IPS DF 6.9 (cell line): ENCODE measurements around the gene ZNF688.

Experiments
- DNase-seq: peaks from one replicate; pipeline ENCODE4 v3.0.0-alpha.2; 2013; ENCODE audit warnings: low read depth, low spot score
- H3K27ac ChIP-seq: one replicate; pipeline ENCODE4 v1.5.1; 2013; ENCODE audit warnings: low read length, control low read depth
- H3K27me3 ChIP-seq: 2 replicates; pipeline ENCODE4 v1.6.1; 2013; ENCODE audit warnings: mild to moderate bottlenecking, low read length; ENCODE audit not compliant: control insufficient read depth, insufficient read depth
- H3K36me3 ChIP-seq: 2 replicates; pipeline ENCODE4 v1.6.1; 2013; ENCODE audit warnings: low read length; ENCODE audit not compliant: control insufficient read depth, insufficient read depth
- H3K4me1 ChIP-seq: 2 replicates; pipeline ENCODE4 v1.6.1; 2013; ENCODE audit warnings: low read length; ENCODE audit not compliant: control insufficient read depth, insufficient read depth
- H3K4me3 ChIP-seq: 2 replicates; pipeline ENCODE4 v1.5.1; 2013; ENCODE audit warnings: mild to moderate bottlenecking, low read length
- H3K9me3 ChIP-seq: 2 replicates; pipeline ENCODE4 v1.6.1; 2013; ENCODE audit warnings: low read length, inconsistent platforms; ENCODE audit not compliant: control insufficient read depth, insufficient read depth
- WGBS: extraction: QIAGEN DNeasy Blood & Tissue Kit; methylation state at CpG from one replicate; pipeline ENCODE4 v1.1.7; 2013; ENCODE audit warnings: mixed read lengths, missing lambda C conversion rate; ENCODE audit not compliant: insufficient read length, insufficient coverage; 5-methylcytosine and 5-hydroxymethylcytosine counted together

Gene ZNF688

GRCh38 chr16:30556125-30556473, 15.4 kb downstream of the ZNF688 start:
- H3K27ac ChIP-seq = no peak overlapping the region
- WGBS = no CpG with 5 or more reads among the region's 10 CpGs
- no peaks in the 10 kb centered on the region for H3K27me3 ChIP-seq
- no peaks in the 10 kb centered on the region for H3K9me3 ChIP-seq
- H3K4me3 ChIP-seq = no peak overlapping the region
- no peak for DNase-seq
- peaks cover 3% of the 10 kb centered on the region; the same call in 1 of the 2 replicates for H3K4me1 ChIP-seq
- H3K36me3 ChIP-seq = peaks cover 7% of the 10 kb centered on the region; the same call in 1 of the 2 replicates

- H3K27ac ChIP-seq = no peak overlapping the region
- WGBS = no CpG with 5 or more reads among the region's 69 CpGs
Observed at GRCh38 chr16:30555315-30556124, 16.0 kb downstream of the ZNF688 start.

GRCh38 chr16:30554557-30555314, 16.8 kb downstream of the ZNF688 start:
- no peak for DNase-seq
- H3K36me3 ChIP-seq = peaks cover 7% of the 10 kb centered on the region; the same call in 1 of the 2 replicates
- H3K4me1 ChIP-seq = peaks cover 3% of the 10 kb centered on the region; the same call in 1 of the 2 replicates
- no CpG with 5 or more reads among the region's 18 CpGs for WGBS
- no peaks in the 10 kb centered on the region for H3K27me3 ChIP-seq
- no peak overlapping the region for H3K4me3 ChIP-seq
- H3K27ac ChIP-seq = no peak overlapping the region
- no peaks in the 10 kb centered on the region for H3K9me3 ChIP-seq

More at GRCh38 chr16:30555315-30556124, 16.0 kb downstream of the ZNF688 start:
- Histone ChIP-seq H3K9me3 (no peaks in the 10 kb centered on the region), H3K36me3 (peaks cover 7% of the 10 kb centered on the region; the same call in 1 of the 2 replicates), H3K4me3 (no peak overlapping the region), H3K4me1 (peaks cover 3% of the 10 kb centered on the region; the same call in 1 of the 2 replicates), H3K27me3 (no peaks in the 10 kb centered on the region)
- no peak for DNase-seq

DNA sequence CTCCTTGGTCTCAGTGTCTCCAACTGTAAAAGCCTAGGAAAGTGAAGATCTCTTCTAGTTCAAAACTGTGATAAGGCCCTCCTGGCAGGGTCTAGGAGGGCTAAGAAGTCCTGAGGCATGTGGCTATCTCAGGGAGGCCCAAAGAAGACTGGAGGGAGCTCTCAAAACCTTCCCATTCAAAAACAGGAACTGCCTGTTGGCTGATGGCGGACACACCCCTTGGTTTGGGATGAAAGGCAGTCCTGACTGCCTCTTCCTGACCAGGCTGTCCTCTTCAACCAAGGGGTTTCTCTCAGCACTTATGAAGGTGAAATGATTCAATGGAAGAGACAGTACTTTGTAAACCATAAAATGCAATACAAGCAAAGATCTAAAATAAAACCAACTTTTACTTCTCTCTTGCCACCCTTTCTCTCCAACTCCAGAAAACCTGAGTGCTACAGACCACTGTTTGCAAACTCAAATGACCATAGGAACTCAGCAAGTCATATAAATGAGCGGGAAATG, 18.1 kb downstream of the ZNF688 start:
- DNase-seq = no peak
- Histone ChIP-seq H3K27me3 (no peaks in the 10 kb centered on the region), H3K9me3 (no peaks in the 10 kb centered on the region), H3K27ac (no peak overlapping the region), H3K4me3 (no peak overlapping the region), H3K4me1 (peaks cover 5% of the 10 kb centered on the region; the same call in 1 of the 2 replicates), H3K36me3 (peaks cover 7% of the 10 kb centered on the region; the same call in 1 of the 2 replicates)
- WGBS = no CpG with 5 or more reads among the region's 2 CpGs

GRCh38 chr16:30552956-30553355, 18.6 kb downstream of the ZNF688 start:
- Histone ChIP-seq H3K27me3 (no peaks in the 10 kb centered on the region), H3K9me3 (no peaks in the 10 kb centered on the region), H3K4me1 (peaks cover 5% of the 10 kb centered on the region; the same call in 1 of the 2 replicates), H3K27ac (no peak overlapping the region), H3K36me3 (peaks cover 7% of the 10 kb centered on the region; the same call in 1 of the 2 replicates), H3K4me3 (no peak overlapping the region)
- no CpG with 5 or more reads among the region's 4 CpGs for WGBS
- DNase-seq = no peak

- no peak for DNase-seq
- Histone ChIP-seq H3K36me3 (peaks cover 7% of the 10 kb centered on the region; the same call in 1 of the 2 replicates), H3K9me3 (no peaks in the 10 kb centered on the region), H3K27me3 (no peaks in the 10 kb centered on the region), H3K27ac (no peak overlapping the region), H3K4me3 (no peak overlapping the region), H3K4me1 (peaks cover 5% of the 10 kb centered on the region; the same call in 1 of the 2 replicates)
- WGBS = no CpG with 5 or more reads among the region's 3 CpGs
Observed at GRCh38 chr16:30551781-30552180, 19.7 kb downstream of the ZNF688 start.

- WGBS = no CpG with 5 or more reads among the region's 8 CpGs
- H3K4me3 ChIP-seq = no peak overlapping the region
- H3K27me3 ChIP-seq = no peaks in the 10 kb centered on the region
- no peak overlapping the region for H3K27ac ChIP-seq
- no peaks in the 10 kb centered on the region for H3K36me3 ChIP-seq
- no peaks in the 10 kb centered on the region for H3K9me3 ChIP-seq
- H3K4me1 ChIP-seq = 0 out of 2 replicates have a peak, but pooled peaks cover 2% of the 10 kb centered on the region
- no peak for DNase-seq
Observed at GRCh38 chr16:30548416-30549253, 22.9 kb downstream of the ZNF688 start.

DNA sequence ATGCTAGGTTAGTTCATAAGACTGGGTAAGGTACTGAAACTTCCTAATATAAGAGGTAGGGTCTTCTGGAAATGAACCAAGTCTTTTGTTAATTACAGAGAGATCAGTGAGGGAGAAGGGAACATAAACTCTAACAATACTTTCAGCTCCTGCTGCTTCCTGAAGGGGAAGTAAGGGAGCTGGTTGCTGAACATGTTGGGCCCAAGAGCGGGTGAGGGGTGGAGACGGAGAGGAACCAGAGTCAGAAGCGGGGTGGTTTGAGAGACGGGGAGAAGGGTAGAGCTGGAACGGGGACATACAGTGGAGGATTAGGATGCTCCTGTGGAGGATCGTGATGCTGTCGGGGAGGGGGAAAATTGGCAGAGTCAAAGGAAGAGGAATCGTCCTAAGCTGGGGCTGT, 25.4 kb downstream of the ZNF688 start:
- no CpG with 5 or more reads among the region's 8 CpGs for WGBS
- peaks cover 3% of the 10 kb centered on the region; the same call in 1 of the 2 replicates for H3K4me1 ChIP-seq
- H3K36me3 ChIP-seq = no peaks in the 10 kb centered on the region
- no peaks in the 10 kb centered on the region for H3K9me3 ChIP-seq
- no peak overlapping the region for H3K27ac ChIP-seq
- no peak for DNase-seq
- H3K27me3 ChIP-seq = no peaks in the 10 kb centered on the region; the same call in 1 of the 2 replicates
- H3K4me3 ChIP-seq = no peak overlapping the region

GRCh38 chr16:30543067-30543466, 28.4 kb downstream of the ZNF688 start:
- WGBS = 100% methylated on average over 2 of the region's 5 CpGs
- H3K4me1 ChIP-seq = peaks cover 1% of the 10 kb centered on the region; the same call in 1 of the 2 replicates

More at GRCh38 chr16:30543067-30543466, 28.4 kb downstream of the ZNF688 start:
- no peak overlapping the region for H3K27ac ChIP-seq
- no peaks in the 10 kb centered on the region; the same call in 1 of the 2 replicates for H3K27me3 ChIP-seq
- H3K9me3 ChIP-seq = no peaks in the 10 kb centered on the region
- no peak for DNase-seq
- H3K4me3 ChIP-seq = no peak overlapping the region
- H3K36me3 ChIP-seq = no peaks in the 10 kb centered on the region
